Gastrocnemius medialis (tissue), 4 donors: ENCODE data around the gene DDX51.

Experiments
- POLR2A ChIP-seq, 2 donors: fragments of 450-650 bp; IDR thresholded peaks; one replicate each; pipeline ENCODE4 v1.6.1; 2017; ENCODE audit warnings: antibody characterized with exemption in 2 of 2, mild to moderate bottlenecking in 2 of 2, moderate library complexity in 2 of 2
- TF ChIP-seq, protein P1 (sequence below), 5 experiments: fragments of 450-650 bp in 3 of 5; fragments of 200-600 bp in 2 of 5; sonication (generic) in 2 of 5; IDR thresholded peaks in 4 of 5; conservative IDR thresholded peaks in 1 of 5; 1 replicate in 4 of 5; 2 replicates in 1 of 5; pipeline ENCODE4 v1.5.1; 2016 to 2019; ENCODE audit warnings: antibody characterized with exemption in 5 of 5, mild to moderate bottlenecking in 3 of 5, moderate library complexity in 3 of 5

DNA sequence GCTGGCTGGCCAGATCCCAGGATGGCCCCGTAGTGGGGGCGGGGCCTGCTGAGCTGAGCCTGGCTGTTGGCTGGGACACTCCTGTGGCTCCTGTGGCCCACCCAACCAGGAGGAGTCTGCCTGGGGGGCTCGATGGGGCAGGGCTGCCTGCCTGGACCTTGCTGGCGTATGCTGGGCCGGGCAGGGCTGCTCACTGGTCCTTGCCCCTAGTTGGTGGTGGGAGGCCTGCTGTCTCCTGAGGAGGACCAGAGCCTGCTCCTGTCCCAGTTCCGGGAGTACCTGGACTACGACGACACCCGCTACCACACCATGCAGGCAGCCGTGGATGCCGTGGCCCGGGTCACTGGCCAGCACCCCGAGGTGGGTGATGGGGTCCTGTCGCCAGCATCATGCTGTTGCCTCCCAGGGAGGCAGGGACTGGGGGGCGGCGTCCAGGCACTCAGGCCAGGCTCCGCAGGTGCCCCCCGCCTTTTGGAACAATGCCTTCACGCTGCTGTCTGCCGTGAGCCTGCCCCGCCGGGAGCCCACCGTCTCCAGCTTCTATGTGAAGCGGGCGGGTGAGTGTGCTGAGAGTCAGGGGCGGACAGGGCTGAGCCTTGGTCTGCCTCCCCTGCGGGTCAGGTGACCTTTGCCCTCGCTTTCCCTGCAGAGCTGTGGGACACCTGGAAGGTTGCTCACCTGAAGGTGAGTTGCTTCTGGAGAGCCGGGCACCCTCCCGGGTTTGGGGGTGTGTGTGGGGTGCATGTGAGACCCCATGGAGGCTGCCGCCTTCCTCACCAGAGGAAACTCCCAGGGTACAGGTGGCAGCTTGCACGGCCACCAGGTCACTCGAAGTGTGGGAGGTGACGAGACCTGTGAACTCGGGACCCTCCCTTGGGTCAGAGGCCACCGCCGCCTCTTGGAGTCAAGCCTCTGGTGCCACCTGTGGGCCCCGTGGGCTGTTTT lies 3.6 kb upstream of the DDX51 start:
- TF ChIP-seq, protein P1, sequence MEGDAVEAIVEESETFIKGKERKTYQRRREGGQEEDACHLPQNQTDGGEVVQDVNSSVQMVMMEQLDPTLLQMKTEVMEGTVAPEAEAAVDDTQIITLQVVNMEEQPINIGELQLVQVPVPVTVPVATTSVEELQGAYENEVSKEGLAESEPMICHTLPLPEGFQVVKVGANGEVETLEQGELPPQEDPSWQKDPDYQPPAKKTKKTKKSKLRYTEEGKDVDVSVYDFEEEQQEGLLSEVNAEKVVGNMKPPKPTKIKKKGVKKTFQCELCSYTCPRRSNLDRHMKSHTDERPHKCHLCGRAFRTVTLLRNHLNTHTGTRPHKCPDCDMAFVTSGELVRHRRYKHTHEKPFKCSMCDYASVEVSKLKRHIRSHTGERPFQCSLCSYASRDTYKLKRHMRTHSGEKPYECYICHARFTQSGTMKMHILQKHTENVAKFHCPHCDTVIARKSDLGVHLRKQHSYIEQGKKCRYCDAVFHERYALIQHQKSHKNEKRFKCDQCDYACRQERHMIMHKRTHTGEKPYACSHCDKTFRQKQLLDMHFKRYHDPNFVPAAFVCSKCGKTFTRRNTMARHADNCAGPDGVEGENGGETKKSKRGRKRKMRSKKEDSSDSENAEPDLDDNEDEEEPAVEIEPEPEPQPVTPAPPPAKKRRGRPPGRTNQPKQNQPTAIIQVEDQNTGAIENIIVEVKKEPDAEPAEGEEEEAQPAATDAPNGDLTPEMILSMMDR (IDR thresholded peaks at IDR 0.05 in 4 of 5, conservative IDR thresholded peaks at IDR 0.05 in 1 of 5), result no peak
- TF ChIP-seq POLR2A (IDR thresholded peaks at IDR 0.05), result no peak
